Measurements from ENCODE around the gene NAP1L4.
"Not testable (repeated sequence)": the region's sequence is repeated elsewhere in the genome, so short reads cannot be mapped to it uniquely, and the experiment has no call there.

Gene NAP1L4

GRCh38 chr11:2960139-2960538 lies 32.0 kb downstream of the NAP1L4 start:
- no peak for DNase-seq (ENCODE audit: low read depth in 2 of 2)

GRCh38 chr11:2958251-2958650 lies 33.9 kb downstream of the NAP1L4 start:
- no peak for DNase-seq (ENCODE audit: low read depth in 2 of 2)

GRCh38 chr11:2955906-2956476 lies 36.1 kb downstream of the NAP1L4 start:
- DNase-seq (ENCODE audit: low read depth in 2 of 2): no peak

- no peak for DNase-seq (ENCODE audit: low read depth in 2 of 2)
These were observed 37.9 kb downstream of the NAP1L4 start for GRCh38 chr11:2954263-2954662.

GRCh38 chr11:2952290-2952689 lies 39.8 kb downstream of the NAP1L4 start:
- no peak for DNase-seq (ENCODE audit: low read depth in 2 of 2)

- DNase-seq (ENCODE audit: low read depth in 2 of 2): no peak
These were observed 40.7 kb downstream of the NAP1L4 start for GRCh38 chr11:2951231-2952110.

- DNase-seq (ENCODE audit: low read depth in 2 of 2): no peak
These were observed 41.3 kb downstream of the NAP1L4 start for GRCh38 chr11:2950825-2951224.

GRCh38 chr11:2949920-2950319 lies 42.2 kb downstream of the NAP1L4 start:
- DNase-seq (ENCODE audit: low read depth in 2 of 2): no peak

GRCh38 chr11:2947744-2948143 lies 44.4 kb downstream of the NAP1L4 start:
- DNase-seq (ENCODE audit: low read depth in 2 of 2): no peak

GRCh38 chr11:2945757-2946287 lies 46.3 kb downstream of the NAP1L4 start:
- DNase-seq (ENCODE audit: low read depth in 2 of 2): no peak

GRCh38 chr11:2945031-2945756 lies 46.9 kb downstream of the NAP1L4 start:
- DNase-seq (ENCODE audit: low read depth in 2 of 2): no peak

GRCh38 chr11:2944530-2944929 lies 47.6 kb downstream of the NAP1L4 start:
- DNase-seq (ENCODE audit: low read depth in 2 of 2): no peak

- no peak for DNase-seq (ENCODE audit: low read depth in 2 of 2)
These were observed 48.4 kb downstream of the NAP1L4 start for GRCh38 chr11:2943711-2944118.

- DNase-seq (ENCODE audit: low read depth in 2 of 2): no peak
These were observed 49.0 kb downstream of the NAP1L4 start for GRCh38 chr11:2942872-2943710.

GRCh38 chr11:2942447-2942846 lies 49.7 kb downstream of the NAP1L4 start:
- no peak for DNase-seq (ENCODE audit: low read depth in 2 of 2)

GRCh38 chr11:2940921-2941821 lies 51.0 kb downstream of the NAP1L4 start:
- no peak for DNase-seq (ENCODE audit: low read depth in 2 of 2)

GRCh38 chr11:2940147-2940920 lies 51.8 kb downstream of the NAP1L4 start:
- DNase-seq (ENCODE audit: low read depth in 2 of 2): no peak

GRCh38 chr11:2938458-2939418 lies 53.4 kb downstream of the NAP1L4 start:
- not testable (repeated sequence) for DNase-seq (ENCODE audit: low read depth in 2 of 2)
